ENCODE measurements around the gene TSC22D2.

TSC22D2 gene

GRCh38 chr3:150414258-150414657 lies 6.2 kb downstream of the TSC22D2 start:
- DNase-seq: no peak

GRCh38 chr3:150414959-150415358 lies 6.9 kb downstream of the TSC22D2 start:
- no peak for DNase-seq

GRCh38 chr3:150419076-150419868 lies 11.2 kb downstream of the TSC22D2 start:
- DNase-seq: no peak

GRCh38 chr3:150419959-150420358 lies 11.9 kb downstream of the TSC22D2 start:
- DNase-seq: no peak

- DNase-seq: no peak
Observed at GRCh38 chr3:150421256-150421655, 13.2 kb downstream of the TSC22D2 start.

GRCh38 chr3:150421799-150422548 lies 13.9 kb downstream of the TSC22D2 start:
- DNase-seq: no peak

- DNase-seq: no peak
Observed at GRCh38 chr3:150422907-150423306, 14.8 kb downstream of the TSC22D2 start.

- DNase-seq: no peak
Observed at GRCh38 chr3:150423761-150424160, 15.7 kb downstream of the TSC22D2 start.

GRCh38 chr3:150426292-150426691 lies 18.2 kb downstream of the TSC22D2 start:
- no peak for DNase-seq

- no peak for DNase-seq
Observed at GRCh38 chr3:150428562-150428961, 20.5 kb downstream of the TSC22D2 start.

- DNase-seq: no peak
Observed at GRCh38 chr3:150429767-150430671, 21.9 kb downstream of the TSC22D2 start.

GRCh38 chr3:150433347-150433746 lies 25.2 kb downstream of the TSC22D2 start:
- no peak for DNase-seq

- no peak for DNase-seq
Observed at GRCh38 chr3:150434234-150434633, 26.1 kb downstream of the TSC22D2 start.

GRCh38 chr3:150436161-150436560 lies 28.1 kb downstream of the TSC22D2 start:
- DNase-seq: no peak

GRCh38 chr3:150439657-150440056 lies 31.6 kb downstream of the TSC22D2 start:
- no peak for DNase-seq

- no peak for DNase-seq
Observed at GRCh38 chr3:150443331-150443741, 35.2 kb downstream of the TSC22D2 start.

- DNase-seq: no peak
Observed at GRCh38 chr3:150444371-150444770, 36.3 kb downstream of the TSC22D2 start.

- no peak for DNase-seq
Observed at GRCh38 chr3:150446470-150446977, 38.4 kb downstream of the TSC22D2 start.

- no peak for DNase-seq
Observed at GRCh38 chr3:150447084-150447483, 39.0 kb downstream of the TSC22D2 start.

- no peak for DNase-seq
Observed at GRCh38 chr3:150447631-150448465, 39.8 kb downstream of the TSC22D2 start.

- no peak for DNase-seq
Observed at GRCh38 chr3:150449169-150449721, 41.1 kb downstream of the TSC22D2 start.

GRCh38 chr3:150450916-150451315 lies 42.8 kb downstream of the TSC22D2 start:
- DNase-seq: no peak
